Epithelial cell of proximal tubule (primary cell): Measurements from ENCODE around the gene FHOD1. TPM values are rescaled to one million over a fixed set of nuclear protein-coding genes. Genes with fewer than 3 reads are reported as not detected.

ENCODE experiments used
- DNase-seq: peaks from one replicate; pipeline ENCODE4 v3.0.0-alpha.2; 2011; ENCODE audit warnings: low read depth
- H3K4me3 ChIP-seq: 2 replicates; pipeline ENCODE4 v1.5.1; 2011; ENCODE audit warnings: low read depth, mild to moderate bottlenecking, low read length
- total RNA-seq: library from RNA; depleted of rRNA; stranded (reverse); fragments of >200 nt; gene quantifications from 2 replicates; pipeline ENCODE4 v1.2.3, GENCODE V29; 2015
- TF ChIP-seq, protein P1 (sequence below): conservative IDR thresholded peaks from 2 replicates; pipeline ENCODE4 v1.5.1; 2012; ENCODE audit warnings: low read depth, mild to moderate bottlenecking, low read length

Gene FHOD1
- total RNA-seq, 1 donor from 2014 or later, result 20.1 TPM

DNA sequence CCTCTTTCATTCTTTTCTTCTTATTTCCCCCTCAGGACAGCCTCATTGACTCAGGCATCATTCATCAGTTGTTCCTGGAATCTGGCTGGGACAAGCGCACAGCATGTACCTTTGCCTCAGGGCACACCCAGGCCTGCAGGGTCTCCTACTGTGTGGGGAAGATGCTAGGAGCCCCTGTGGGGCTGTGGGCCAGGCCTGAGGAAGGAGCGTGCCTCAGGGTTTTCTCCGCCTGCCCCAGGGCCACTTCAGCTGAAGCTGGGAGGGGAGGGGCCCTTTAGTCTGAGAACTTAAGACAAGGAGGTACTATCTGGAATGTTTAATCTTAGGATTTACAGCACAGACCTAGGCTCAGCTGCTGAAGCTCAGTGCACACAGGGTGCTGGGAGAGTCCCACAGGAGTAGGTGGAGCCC lies 40.4 kb downstream of the FHOD1 start:
- no peak for DNase-seq
- TF ChIP-seq, protein P1, sequence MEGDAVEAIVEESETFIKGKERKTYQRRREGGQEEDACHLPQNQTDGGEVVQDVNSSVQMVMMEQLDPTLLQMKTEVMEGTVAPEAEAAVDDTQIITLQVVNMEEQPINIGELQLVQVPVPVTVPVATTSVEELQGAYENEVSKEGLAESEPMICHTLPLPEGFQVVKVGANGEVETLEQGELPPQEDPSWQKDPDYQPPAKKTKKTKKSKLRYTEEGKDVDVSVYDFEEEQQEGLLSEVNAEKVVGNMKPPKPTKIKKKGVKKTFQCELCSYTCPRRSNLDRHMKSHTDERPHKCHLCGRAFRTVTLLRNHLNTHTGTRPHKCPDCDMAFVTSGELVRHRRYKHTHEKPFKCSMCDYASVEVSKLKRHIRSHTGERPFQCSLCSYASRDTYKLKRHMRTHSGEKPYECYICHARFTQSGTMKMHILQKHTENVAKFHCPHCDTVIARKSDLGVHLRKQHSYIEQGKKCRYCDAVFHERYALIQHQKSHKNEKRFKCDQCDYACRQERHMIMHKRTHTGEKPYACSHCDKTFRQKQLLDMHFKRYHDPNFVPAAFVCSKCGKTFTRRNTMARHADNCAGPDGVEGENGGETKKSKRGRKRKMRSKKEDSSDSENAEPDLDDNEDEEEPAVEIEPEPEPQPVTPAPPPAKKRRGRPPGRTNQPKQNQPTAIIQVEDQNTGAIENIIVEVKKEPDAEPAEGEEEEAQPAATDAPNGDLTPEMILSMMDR, result no peak
- H3K4me3 ChIP-seq, result no peak overlapping the region

DNA sequence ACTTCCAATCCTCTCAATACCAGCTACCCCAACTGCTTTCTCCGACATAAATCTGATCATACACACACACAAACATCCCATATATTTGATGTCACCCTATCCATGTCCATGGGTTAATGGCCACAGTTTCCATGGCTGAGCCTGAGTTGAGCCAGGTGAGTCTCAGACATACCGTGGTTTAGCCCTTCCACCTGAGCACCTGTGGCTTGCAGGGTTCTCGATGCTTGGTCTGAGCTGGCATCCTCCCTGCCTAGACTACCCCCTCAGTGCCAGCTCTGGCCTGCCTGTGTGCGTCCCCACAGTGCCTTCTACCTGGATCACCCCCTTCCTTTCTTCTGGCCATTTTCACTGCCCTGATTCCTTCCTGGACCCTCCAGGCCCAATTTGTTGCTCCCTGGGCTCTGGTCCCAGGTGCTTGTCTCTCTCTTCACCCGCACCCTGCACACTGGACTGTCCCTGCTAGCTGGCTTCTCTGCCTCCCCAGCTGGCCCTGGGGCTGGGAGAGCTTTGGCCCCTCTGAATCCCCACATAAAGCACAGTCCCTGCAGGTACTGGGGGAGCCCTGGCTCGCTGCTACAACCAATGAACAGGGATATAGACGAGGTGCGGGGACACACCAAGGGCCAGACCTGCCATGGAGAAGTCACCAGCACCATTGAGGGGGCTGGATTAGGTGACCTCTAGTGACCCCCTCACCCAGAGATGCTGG lies 41.0 kb downstream of the FHOD1 start:
- TF ChIP-seq, protein P1, result no peak
- DNase-seq, result no peak
- no peak overlapping the region for H3K4me3 ChIP-seq

DNA sequence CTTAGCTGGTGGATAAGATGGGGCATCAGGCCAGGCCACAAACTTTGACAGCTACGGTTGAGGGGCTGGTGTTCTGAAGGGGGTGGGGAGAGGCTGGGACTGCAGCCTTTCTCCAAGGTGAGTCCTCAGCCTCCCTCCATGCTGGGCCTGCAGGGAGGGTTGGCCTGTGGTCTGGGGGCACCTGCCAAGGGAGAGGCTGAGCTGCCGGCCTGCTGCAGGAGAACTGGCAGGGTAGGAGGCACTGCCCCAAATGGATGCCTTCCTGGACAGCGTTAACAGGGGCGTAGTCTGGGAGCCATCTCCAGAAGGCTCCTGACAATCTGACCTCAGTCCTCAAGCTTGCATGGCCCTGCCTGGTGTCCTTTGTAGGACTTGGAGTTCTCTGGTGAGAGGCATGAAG lies 43.2 kb downstream of the FHOD1 start:
- no peak overlapping the region for H3K4me3 ChIP-seq
- TF ChIP-seq, protein P1, result no peak
- no peak for DNase-seq

DNA sequence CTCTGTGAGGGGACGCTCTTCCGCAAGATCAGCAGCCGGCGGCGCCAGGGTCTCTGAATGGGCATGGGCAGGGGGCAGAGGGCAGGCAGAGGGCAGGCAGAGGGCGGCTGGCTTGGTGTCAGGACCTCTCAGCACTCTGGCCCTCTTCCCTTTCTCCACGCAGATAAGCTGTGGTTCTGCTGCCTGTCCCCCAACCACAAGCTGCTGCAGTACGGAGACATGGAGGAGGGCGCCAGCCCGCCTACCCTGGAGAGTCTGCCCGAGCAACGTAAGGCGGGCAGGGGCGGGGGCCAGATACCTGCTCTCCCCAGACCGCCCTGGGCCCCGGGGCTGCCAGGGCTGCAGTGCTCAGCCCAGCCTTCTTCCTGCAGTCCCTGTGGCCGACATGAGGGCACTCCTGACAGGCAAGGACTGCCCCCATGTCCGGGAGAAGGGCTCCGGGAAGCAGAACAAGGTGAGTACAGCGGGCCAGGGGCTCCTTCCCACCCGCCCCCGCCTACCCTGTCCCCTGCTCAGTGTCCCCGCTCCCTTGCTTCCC lies 44.3 kb downstream of the FHOD1 start:
- TF ChIP-seq, protein P1, result no peak
- no peak overlapping the region for H3K4me3 ChIP-seq
- no peak for DNase-seq

DNA sequence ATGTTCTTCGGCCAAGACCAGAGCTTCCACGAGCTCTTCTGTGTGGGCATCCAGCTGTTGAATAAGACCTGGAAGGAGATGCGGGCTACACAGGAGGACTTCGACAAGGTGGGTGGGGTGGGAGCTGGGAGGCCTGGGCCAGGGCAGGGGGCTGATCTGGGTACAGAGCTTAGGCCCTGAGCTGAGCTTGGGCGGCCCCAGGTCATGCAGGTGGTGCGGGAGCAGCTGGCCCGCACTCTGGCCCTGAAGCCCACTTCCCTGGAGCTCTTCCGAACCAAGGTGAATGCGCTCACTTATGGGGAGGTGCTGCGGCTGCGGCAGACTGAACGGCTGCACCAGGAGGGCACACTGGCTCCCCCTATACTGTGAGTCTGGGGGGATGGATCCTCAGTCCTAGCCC lies 44.9 kb downstream of the FHOD1 start:
- no peak for DNase-seq
- TF ChIP-seq, protein P1, result no peak
- H3K4me3 ChIP-seq, result no peak overlapping the region

DNA sequence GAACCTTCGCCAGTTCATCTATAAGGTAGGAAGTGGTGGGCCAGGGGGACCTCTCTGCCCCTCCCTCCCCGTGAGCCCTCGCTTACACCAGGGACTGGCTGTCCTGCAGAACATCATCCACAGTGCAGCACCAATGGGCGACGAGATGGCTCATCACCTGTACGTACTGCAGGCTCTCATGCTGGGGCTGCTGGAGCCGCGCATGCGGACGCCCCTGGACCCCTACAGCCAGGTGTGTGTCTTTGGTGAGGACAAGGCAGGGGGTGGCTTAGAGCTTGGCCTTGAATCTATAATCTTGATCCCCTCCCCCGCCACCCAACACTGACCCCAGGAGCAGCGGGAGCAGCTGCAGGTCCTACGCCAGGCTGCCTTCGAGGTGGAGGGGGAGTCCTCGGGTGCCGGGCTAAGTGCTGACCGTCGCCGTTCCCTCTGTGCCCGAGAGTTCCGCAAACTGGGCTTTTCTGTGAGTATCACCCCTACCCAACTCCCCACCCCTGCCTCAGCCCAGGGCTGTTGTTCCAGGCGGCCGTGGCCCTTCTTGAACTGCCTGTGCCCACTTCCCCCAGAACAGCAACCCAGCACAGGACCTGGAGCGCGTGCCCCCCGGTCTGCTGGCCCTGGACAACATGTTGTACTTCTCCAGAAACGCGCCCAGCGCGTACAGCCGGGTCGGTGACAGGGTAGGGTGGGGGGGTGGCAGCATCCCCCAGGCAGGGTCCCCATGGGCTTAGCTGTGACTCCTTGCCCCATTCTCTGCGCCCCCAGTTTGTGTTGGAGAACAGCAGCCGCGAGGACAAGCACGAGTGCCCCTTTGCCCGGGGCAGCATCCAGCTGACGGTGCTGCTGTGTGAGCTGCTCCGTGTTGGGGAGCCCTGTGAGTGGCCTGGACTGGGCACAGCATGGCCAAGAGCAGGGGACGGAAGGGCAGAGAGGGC lies 45.6 kb downstream of the FHOD1 start:
- TF ChIP-seq, protein P1, result no peak
- H3K4me3 ChIP-seq, result no peak overlapping the region

More for the DNA sequence above, 45.6 kb downstream of the FHOD1 start:
- DNase-seq, result no peak
